ENCODE data around the gene DCP1B.

Gene DCP1B

GRCh38 chr12:2014231-2014630 lies 10.0 kb upstream of the DCP1B start:
- H3K27ac ChIP-seq (ENCODE audit: low read length) = no peak overlapping the region
- no peaks in the 10 kb centered on the region for H3K36me3 ChIP-seq (ENCODE audit: control insufficient read depth in 1 of 2, insufficient read depth in 2 of 2, low read length in 2 of 2)
- H3K27me3 ChIP-seq (ENCODE audit: low read depth, low read length) = no peaks in the 10 kb centered on the region
- peaks cover 7 to 24% of the 10 kb centered on the region in 2 donors for H3K4me1 ChIP-seq (ENCODE audit: control insufficient read depth in 1 of 2, insufficient read depth in 2 of 2, low read length in 2 of 2)
- H3K9me3 ChIP-seq (ENCODE audit: control insufficient read depth in 1 of 2, low read length in 2 of 2) = no peaks in the 10 kb centered on the region
- H3K4me3 ChIP-seq (ENCODE audit: low read depth in 1 of 2, low read length in 2 of 2) = no peak overlapping the region

- H3K27me3 ChIP-seq (ENCODE audit: low read depth, low read length) = no peaks in the 10 kb centered on the region
- peaks cover 7 to 24% of the 10 kb centered on the region in 2 donors for H3K4me1 ChIP-seq (ENCODE audit: control insufficient read depth in 1 of 2, insufficient read depth in 2 of 2, low read length in 2 of 2)
- H3K9me3 ChIP-seq (ENCODE audit: control insufficient read depth in 1 of 2, low read length in 2 of 2) = no peaks in the 10 kb centered on the region
- H3K36me3 ChIP-seq (ENCODE audit: control insufficient read depth in 1 of 2, insufficient read depth in 2 of 2, low read length in 2 of 2) = no peaks in the 10 kb centered on the region
- H3K4me3 ChIP-seq (ENCODE audit: low read depth in 1 of 2, low read length in 2 of 2) = no peak overlapping the region
- H3K27ac ChIP-seq (ENCODE audit: low read length) = peak overlapping the region; percentile 74
These were observed 9.4 kb upstream of the DCP1B start for GRCh38 chr12:2013527-2014223.

GRCh38 chr12:2013086-2013485 lies 8.8 kb upstream of the DCP1B start:
- Histone ChIP-seq H3K9me3 (ENCODE audit: control insufficient read depth in 1 of 2, low read length in 2 of 2) (no peaks in the 10 kb centered on the region), H3K4me3 (ENCODE audit: low read depth in 1 of 2, low read length in 2 of 2) (no peak overlapping the region), H3K27me3 (ENCODE audit: low read depth, low read length) (no peaks in the 10 kb centered on the region), H3K36me3 (ENCODE audit: control insufficient read depth in 1 of 2, insufficient read depth in 2 of 2, low read length in 2 of 2) (no peaks in the 10 kb centered on the region), H3K4me1 (ENCODE audit: control insufficient read depth in 1 of 2, insufficient read depth in 2 of 2, low read length in 2 of 2) (peaks cover 7 to 24% of the 10 kb centered on the region in 2 donors), H3K27ac (ENCODE audit: low read length) (peak overlapping the region; percentile 74)

GRCh38 chr12:2011643-2012607 lies 7.7 kb upstream of the DCP1B start:
- Histone ChIP-seq H3K36me3 (ENCODE audit: control insufficient read depth in 1 of 2, insufficient read depth in 2 of 2, low read length in 2 of 2) (no peaks in the 10 kb centered on the region), H3K27ac (ENCODE audit: low read length) (no peak overlapping the region), H3K9me3 (ENCODE audit: control insufficient read depth in 1 of 2, low read length in 2 of 2) (no peaks in the 10 kb centered on the region), H3K4me1 (ENCODE audit: control insufficient read depth in 1 of 2, insufficient read depth in 2 of 2, low read length in 2 of 2) (peaks cover 4 to 24% of the 10 kb centered on the region in 2 donors), H3K4me3 (ENCODE audit: low read depth in 1 of 2, low read length in 2 of 2) (no peak overlapping the region), H3K27me3 (ENCODE audit: low read depth, low read length) (no peaks in the 10 kb centered on the region)

- H3K27ac ChIP-seq (ENCODE audit: low read length) = no peak overlapping the region
- H3K9me3 ChIP-seq (ENCODE audit: control insufficient read depth in 1 of 2, low read length in 2 of 2) = no peaks in the 10 kb centered on the region
- no peaks in the 10 kb centered on the region for H3K36me3 ChIP-seq (ENCODE audit: control insufficient read depth in 1 of 2, insufficient read depth in 2 of 2, low read length in 2 of 2)
- peaks cover 8 to 27% of the 10 kb centered on the region in 2 donors for H3K4me1 ChIP-seq (ENCODE audit: control insufficient read depth in 1 of 2, insufficient read depth in 2 of 2, low read length in 2 of 2)
- H3K27me3 ChIP-seq (ENCODE audit: low read depth, low read length) = no peaks in the 10 kb centered on the region
- no peak overlapping the region for H3K4me3 ChIP-seq (ENCODE audit: low read depth in 1 of 2, low read length in 2 of 2)
These were observed 5.4 kb upstream of the DCP1B start for GRCh38 chr12:2009623-2010022.

GRCh38 chr12:2008677-2009076 lies 4.4 kb upstream of the DCP1B start:
- H3K9me3 ChIP-seq (ENCODE audit: control insufficient read depth in 1 of 2, low read length in 2 of 2) = no peaks in the 10 kb centered on the region
- H3K27ac ChIP-seq (ENCODE audit: low read length) = no peak overlapping the region
- no peaks in the 10 kb centered on the region for H3K27me3 ChIP-seq (ENCODE audit: low read depth, low read length)
- H3K4me3 ChIP-seq (ENCODE audit: low read depth in 1 of 2, low read length in 2 of 2) = no peak overlapping the region
- H3K4me1 ChIP-seq (ENCODE audit: control insufficient read depth in 1 of 2, insufficient read depth in 2 of 2, low read length in 2 of 2) = peaks cover 6 to 20% of the 10 kb centered on the region in 2 donors
- no peaks in the 10 kb centered on the region for H3K36me3 ChIP-seq (ENCODE audit: control insufficient read depth in 1 of 2, insufficient read depth in 2 of 2, low read length in 2 of 2)

- no peaks in the 10 kb centered on the region for H3K27me3 ChIP-seq (ENCODE audit: low read depth, low read length)
- H3K27ac ChIP-seq (ENCODE audit: low read length) = peak overlapping the region; percentile 99
- peak overlapping the region; percentile 97 to 99 for H3K4me3 ChIP-seq (ENCODE audit: low read depth in 1 of 2, low read length in 2 of 2)
- H3K9me3 ChIP-seq (ENCODE audit: control insufficient read depth in 1 of 2, low read length in 2 of 2) = no peaks in the 10 kb centered on the region
- H3K4me1 ChIP-seq (ENCODE audit: control insufficient read depth in 1 of 2, insufficient read depth in 2 of 2, low read length in 2 of 2) = peaks cover 9 to 16% of the 10 kb centered on the region in 2 donors
- H3K36me3 ChIP-seq (ENCODE audit: control insufficient read depth in 1 of 2, insufficient read depth in 2 of 2, low read length in 2 of 2) = no peaks in the 10 kb centered on the region
These were observed 563 bp downstream of the DCP1B start for GRCh38 chr12:2003676-2004112.

GRCh38 chr12:1995205-1995896 lies 8.9 kb downstream of the DCP1B start:
- Histone ChIP-seq H3K27ac (ENCODE audit: low read length) (peak overlapping the region; percentile 88), H3K4me3 (ENCODE audit: low read depth in 1 of 2, low read length in 2 of 2) (no peak overlapping the region), H3K36me3 (ENCODE audit: control insufficient read depth in 1 of 2, insufficient read depth in 2 of 2, low read length in 2 of 2) (peaks cover 12% of the 10 kb centered on the region in 2 donors), H3K9me3 (ENCODE audit: control insufficient read depth in 1 of 2, low read length in 2 of 2) (no peaks in the 10 kb centered on the region), H3K4me1 (ENCODE audit: control insufficient read depth in 1 of 2, insufficient read depth in 2 of 2, low read length in 2 of 2) (peaks cover 7 to 19% of the 10 kb centered on the region in 2 donors), H3K27me3 (ENCODE audit: low read depth, low read length) (no peaks in the 10 kb centered on the region)

GRCh38 chr12:1994429-1995143 lies 9.7 kb downstream of the DCP1B start:
- Histone ChIP-seq H3K4me3 (ENCODE audit: low read depth in 1 of 2, low read length in 2 of 2) (peak overlapping the region in 1 of 2 donors; percentile 13), H3K36me3 (ENCODE audit: control insufficient read depth in 1 of 2, insufficient read depth in 2 of 2, low read length in 2 of 2) (peaks cover 16% of the 10 kb centered on the region in 2 donors), H3K4me1 (ENCODE audit: control insufficient read depth in 1 of 2, insufficient read depth in 2 of 2, low read length in 2 of 2) (peaks cover 7 to 13% of the 10 kb centered on the region in 2 donors), H3K27me3 (ENCODE audit: low read depth, low read length) (no peaks in the 10 kb centered on the region), H3K27ac (ENCODE audit: low read length) (peak overlapping the region; percentile 88), H3K9me3 (ENCODE audit: control insufficient read depth in 1 of 2, low read length in 2 of 2) (no peaks in the 10 kb centered on the region)

- peak overlapping the region; percentile 88 for H3K27ac ChIP-seq (ENCODE audit: low read length)
- H3K9me3 ChIP-seq (ENCODE audit: control insufficient read depth in 1 of 2, low read length in 2 of 2) = no peaks in the 10 kb centered on the region
- H3K4me1 ChIP-seq (ENCODE audit: control insufficient read depth in 1 of 2, insufficient read depth in 2 of 2, low read length in 2 of 2) = peaks cover 7 to 13% of the 10 kb centered on the region in 2 donors
- peak overlapping the region in 1 of 2 donors; percentile 13 for H3K4me3 ChIP-seq (ENCODE audit: low read depth in 1 of 2, low read length in 2 of 2)
- peaks cover 16 to 19% of the 10 kb centered on the region in 2 donors for H3K36me3 ChIP-seq (ENCODE audit: control insufficient read depth in 1 of 2, insufficient read depth in 2 of 2, low read length in 2 of 2)
- H3K27me3 ChIP-seq (ENCODE audit: low read depth, low read length) = no peaks in the 10 kb centered on the region
These were observed 10.3 kb downstream of the DCP1B start for GRCh38 chr12:1993871-1994371.

All from muscle layer of duodenum (tissue), 2 donors.